ENCODE data around the gene CORO2B.

CORO2B gene

DNA sequence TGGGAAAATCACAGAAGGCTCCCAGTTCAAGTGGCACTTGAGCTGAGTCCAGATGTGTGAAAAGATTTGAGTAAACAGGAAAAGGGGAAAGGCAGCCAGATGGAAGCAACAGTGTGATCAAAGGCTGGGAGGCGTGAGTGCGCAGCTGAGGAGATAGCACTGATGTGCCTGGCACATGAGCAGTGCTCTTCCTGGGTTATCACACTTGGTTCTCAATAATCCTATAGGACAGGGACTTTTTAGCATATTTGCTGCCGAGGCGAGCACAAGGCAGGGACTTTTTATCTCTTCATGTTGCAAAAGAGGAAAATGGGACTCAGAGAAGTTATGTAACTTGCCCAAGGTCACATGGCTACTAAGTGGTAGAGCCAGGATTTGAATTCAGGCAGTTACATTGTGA is 39.6 kb downstream of the CORO2B start:
- DNase-seq: no peak

DNA sequence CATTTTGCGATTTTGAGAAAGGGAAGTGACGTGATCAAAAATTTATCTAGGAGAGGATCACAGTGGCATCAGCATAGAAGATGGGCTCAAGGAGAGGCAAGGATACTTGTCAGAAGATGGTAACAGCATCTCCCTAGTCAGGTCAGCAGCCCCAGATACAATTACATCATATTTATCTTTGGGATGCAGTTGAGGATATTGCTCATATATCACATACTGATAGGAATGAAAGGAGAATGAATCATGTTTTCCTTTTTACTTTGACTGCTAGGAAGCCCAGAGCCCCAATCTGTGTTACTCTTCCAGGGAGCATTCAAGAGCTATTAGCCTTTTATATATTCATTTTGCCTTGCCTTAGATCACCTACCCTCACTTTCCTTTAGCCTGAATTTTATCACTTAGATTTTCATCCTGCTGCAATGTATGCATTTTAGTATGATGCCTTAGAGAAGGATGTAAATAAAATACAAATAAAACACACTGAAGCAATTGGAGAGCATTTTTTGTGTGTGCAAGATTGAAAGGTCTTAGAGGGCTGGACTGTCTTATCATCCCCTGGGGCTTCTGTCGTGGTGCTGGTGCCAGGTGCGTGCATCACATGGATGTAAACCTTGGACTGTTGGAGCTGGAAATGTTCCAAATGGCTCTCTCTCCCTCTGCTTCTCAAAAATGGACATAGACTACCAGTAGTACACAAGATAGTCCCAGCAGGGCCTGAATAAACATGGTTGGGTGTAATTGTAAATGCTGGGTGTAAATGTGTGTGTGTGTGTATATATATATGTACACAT is 40.3 kb downstream of the CORO2B start:
- TF ChIP-seq EZH2 (IDR thresholded peaks at IDR 0.05; ENCODE audit: borderline replicate concordance, low read depth, low read length, severe bottlenecking): no peak
- TF ChIP-seq, protein P1, sequence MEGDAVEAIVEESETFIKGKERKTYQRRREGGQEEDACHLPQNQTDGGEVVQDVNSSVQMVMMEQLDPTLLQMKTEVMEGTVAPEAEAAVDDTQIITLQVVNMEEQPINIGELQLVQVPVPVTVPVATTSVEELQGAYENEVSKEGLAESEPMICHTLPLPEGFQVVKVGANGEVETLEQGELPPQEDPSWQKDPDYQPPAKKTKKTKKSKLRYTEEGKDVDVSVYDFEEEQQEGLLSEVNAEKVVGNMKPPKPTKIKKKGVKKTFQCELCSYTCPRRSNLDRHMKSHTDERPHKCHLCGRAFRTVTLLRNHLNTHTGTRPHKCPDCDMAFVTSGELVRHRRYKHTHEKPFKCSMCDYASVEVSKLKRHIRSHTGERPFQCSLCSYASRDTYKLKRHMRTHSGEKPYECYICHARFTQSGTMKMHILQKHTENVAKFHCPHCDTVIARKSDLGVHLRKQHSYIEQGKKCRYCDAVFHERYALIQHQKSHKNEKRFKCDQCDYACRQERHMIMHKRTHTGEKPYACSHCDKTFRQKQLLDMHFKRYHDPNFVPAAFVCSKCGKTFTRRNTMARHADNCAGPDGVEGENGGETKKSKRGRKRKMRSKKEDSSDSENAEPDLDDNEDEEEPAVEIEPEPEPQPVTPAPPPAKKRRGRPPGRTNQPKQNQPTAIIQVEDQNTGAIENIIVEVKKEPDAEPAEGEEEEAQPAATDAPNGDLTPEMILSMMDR (IDR thresholded peaks at IDR 0.05; ENCODE audit: borderline replicate concordance, extremely low read depth, low read length, poor library complexity, severe bottlenecking): no peak
- H3K27me3 ChIP-seq (ENCODE audit: insufficient read depth, low read length, poor library complexity): peaks cover 3% of the 10 kb centered on the region
- no peaks in the 10 kb centered on the region for H3K79me2 ChIP-seq (ENCODE audit: insufficient read depth, low read length)
- no peaks in the 10 kb centered on the region for H3K9me3 ChIP-seq (ENCODE audit: insufficient read depth, low read length, severe bottlenecking)
- ATAC-seq (ENCODE audit: insufficient read depth, low read depth) (no peak), DNase-seq (no peak)
- H3K4me1 ChIP-seq (ENCODE audit: insufficient read depth, low read length): no peaks in the 10 kb centered on the region
- H2AFZ ChIP-seq (ENCODE audit: low read depth, low read length): no peak overlapping the region
- H4K20me1 ChIP-seq (ENCODE audit: insufficient read depth, low read length): no peaks in the 10 kb centered on the region
- no peak overlapping the region for H3K4me3 ChIP-seq (ENCODE audit: low read depth in 1 of 2, low read length in 2 of 2)
- no peaks in the 10 kb centered on the region for H3K36me3 ChIP-seq (ENCODE audit: insufficient read depth, low read length)
- H3K4me2 ChIP-seq (ENCODE audit: insufficient read depth, low read length): no peak overlapping the region
- no peak overlapping the region for H3K27ac ChIP-seq (ENCODE audit: low read length)
- no peak overlapping the region for H3K9ac ChIP-seq (ENCODE audit: low read depth, low read length)

More for the DNA sequence above, 39.6 kb downstream of the CORO2B start:
- Histone ChIP-seq H3K9me3 (ENCODE audit: insufficient read depth, low read length, severe bottlenecking) (no peaks in the 10 kb centered on the region), H3K27me3 (ENCODE audit: insufficient read depth, low read length, poor library complexity) (peaks cover 3% of the 10 kb centered on the region), H3K4me1 (ENCODE audit: insufficient read depth, low read length) (no peaks in the 10 kb centered on the region), H3K36me3 (ENCODE audit: insufficient read depth, low read length) (no peaks in the 10 kb centered on the region), H4K20me1 (ENCODE audit: insufficient read depth, low read length) (no peaks in the 10 kb centered on the region), H3K9ac (ENCODE audit: low read depth, low read length) (no peak overlapping the region), H3K4me2 (ENCODE audit: insufficient read depth, low read length) (no peak overlapping the region), H3K79me2 (ENCODE audit: insufficient read depth, low read length) (no peaks in the 10 kb centered on the region), H3K27ac (ENCODE audit: low read length) (no peak overlapping the region), H3K4me3 (ENCODE audit: low read depth in 1 of 2, low read length in 2 of 2) (no peak overlapping the region), H2AFZ (ENCODE audit: low read depth, low read length) (no peak overlapping the region)
- TF ChIP-seq EZH2 (IDR thresholded peaks at IDR 0.05; ENCODE audit: borderline replicate concordance, low read depth, low read length, severe bottlenecking): no peak
- TF ChIP-seq, protein P1 (IDR thresholded peaks at IDR 0.05; ENCODE audit: borderline replicate concordance, extremely low read depth, low read length, poor library complexity, severe bottlenecking): no peak
- no peak for ATAC-seq (ENCODE audit: insufficient read depth, low read depth)

DNA sequence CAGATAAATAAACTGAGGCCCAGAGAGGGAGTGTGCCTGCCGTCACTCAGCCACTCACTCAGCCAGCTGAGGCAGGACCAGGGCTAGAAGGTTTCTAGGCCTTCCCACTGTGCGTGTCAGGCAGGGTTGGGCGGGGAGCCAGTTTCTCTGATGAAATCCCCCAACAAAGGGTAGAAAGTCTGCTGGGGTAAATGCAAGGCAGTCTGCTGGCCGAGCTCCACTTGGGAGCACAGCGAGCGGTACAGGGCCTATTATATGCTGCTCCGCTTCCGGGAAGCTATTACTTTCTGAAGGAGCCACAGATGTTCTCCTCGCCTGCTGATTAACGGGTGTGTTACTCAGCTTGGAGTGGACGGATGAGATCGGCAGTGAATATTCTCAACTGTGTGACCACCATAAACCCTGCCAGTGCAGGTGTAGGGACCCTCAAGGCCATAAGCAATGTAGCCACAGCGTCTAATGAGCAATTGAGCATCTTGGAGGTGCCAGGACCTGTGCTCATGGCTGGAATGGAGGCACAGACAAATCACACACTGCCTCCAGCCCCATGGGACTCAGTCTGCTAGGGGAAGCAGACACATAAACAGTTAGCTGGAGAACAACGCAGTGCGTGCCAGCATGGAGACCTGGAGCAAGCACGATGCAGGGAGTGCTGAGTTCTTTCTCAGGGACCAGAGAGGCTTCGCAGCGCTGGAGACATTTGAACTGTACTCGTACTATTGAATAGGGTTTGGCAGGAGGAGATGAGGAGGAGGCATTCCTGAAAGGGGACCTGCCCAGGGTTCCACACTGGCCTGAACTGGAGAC is 42.1 kb downstream of the CORO2B start:
- TF ChIP-seq, protein P1 (IDR thresholded peaks at IDR 0.05; ENCODE audit: borderline replicate concordance, extremely low read depth, low read length, poor library complexity, severe bottlenecking): no peak
- ATAC-seq (ENCODE audit: insufficient read depth, low read depth): no peak
- H3K4me1 ChIP-seq (ENCODE audit: insufficient read depth, low read length): no peaks in the 10 kb centered on the region

More for the DNA sequence above, 42.1 kb downstream of the CORO2B start:
- no peak overlapping the region for H3K27ac ChIP-seq (ENCODE audit: low read length)
- no peaks in the 10 kb centered on the region for H3K9me3 ChIP-seq (ENCODE audit: insufficient read depth, low read length, severe bottlenecking)
- H3K36me3 ChIP-seq (ENCODE audit: insufficient read depth, low read length): no peaks in the 10 kb centered on the region
- H3K4me3 ChIP-seq (ENCODE audit: low read depth in 1 of 2, low read length in 2 of 2): no peak overlapping the region
- H2AFZ ChIP-seq (ENCODE audit: low read depth, low read length): no peak overlapping the region
- H4K20me1 ChIP-seq (ENCODE audit: insufficient read depth, low read length): no peaks in the 10 kb centered on the region
- DNase-seq: no peak
- H3K9ac ChIP-seq (ENCODE audit: low read depth, low read length): no peak overlapping the region
- H3K27me3 ChIP-seq (ENCODE audit: insufficient read depth, low read length, poor library complexity): no peaks in the 10 kb centered on the region
- no peaks in the 10 kb centered on the region for H3K79me2 ChIP-seq (ENCODE audit: insufficient read depth, low read length)
- H3K4me2 ChIP-seq (ENCODE audit: insufficient read depth, low read length): no peak overlapping the region

Data from DND-41 (cell line).